NT2/D1 (cell line): ENCODE data around the gene A1BG.

ENCODE experiments used
- SUZ12 ChIP-seq: IDR thresholded peaks from 2 replicates; pipeline ENCODE4 v1.6.1; 2011; ENCODE audit not compliant: insufficient read length, insufficient read depth; ENCODE audit errors: extremely low read depth
- YY1 ChIP-seq: IDR thresholded peaks from 2 replicates; pipeline ENCODE4 v1.6.1; 2011; ENCODE audit not compliant: insufficient read length, insufficient read depth
- ZNF274 ChIP-seq: IDR thresholded peaks from 2 replicates; pipeline ENCODE4 v1.6.1; 2011; ENCODE audit warnings: mild to moderate bottlenecking, low read depth, low read length

DNA sequence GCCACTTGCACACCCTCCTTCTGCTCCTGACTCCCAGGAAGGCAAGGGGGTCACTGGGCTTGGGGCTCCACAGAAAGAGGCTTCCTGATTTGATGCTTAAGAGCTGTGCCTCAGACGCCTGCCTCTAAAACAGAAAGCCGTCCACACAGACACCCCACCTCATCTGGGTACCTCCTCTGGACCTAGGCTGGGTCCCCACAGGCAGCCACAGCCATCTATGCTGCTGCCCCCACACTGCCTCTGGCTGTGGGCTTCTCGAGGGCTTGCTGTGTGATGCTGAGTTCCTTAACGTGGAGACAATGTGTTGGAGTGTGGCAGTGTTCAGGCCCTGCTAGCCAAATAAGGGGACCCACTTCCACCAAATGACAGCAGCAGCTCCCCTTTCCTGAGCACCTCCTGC, 35.0 kb downstream of the A1BG start:
- TF ChIP-seq SUZ12 (no peak), ZNF274 (no peak), YY1 (no peak)
